NCI-H2196 (cell line): ENCODE data around the gene TSPAN9.

Experiments used
- DNase-seq: peaks from one replicate; lab custom pipeline; 2025; ENCODE audit not compliant: unreplicated experiment; lab: John Stamatoyannopoulos, UW

TSPAN9 gene

GRCh38 chr12:3220382-3221321, 143.5 kb downstream of the TSPAN9 start:
- no peak for DNase-seq

GRCh38 chr12:3222306-3222705, 145.1 kb downstream of the TSPAN9 start:
- no peak for DNase-seq

- DNase-seq: no peak
These were observed 145.8 kb downstream of the TSPAN9 start for GRCh38 chr12:3222979-3223378.

DNA sequence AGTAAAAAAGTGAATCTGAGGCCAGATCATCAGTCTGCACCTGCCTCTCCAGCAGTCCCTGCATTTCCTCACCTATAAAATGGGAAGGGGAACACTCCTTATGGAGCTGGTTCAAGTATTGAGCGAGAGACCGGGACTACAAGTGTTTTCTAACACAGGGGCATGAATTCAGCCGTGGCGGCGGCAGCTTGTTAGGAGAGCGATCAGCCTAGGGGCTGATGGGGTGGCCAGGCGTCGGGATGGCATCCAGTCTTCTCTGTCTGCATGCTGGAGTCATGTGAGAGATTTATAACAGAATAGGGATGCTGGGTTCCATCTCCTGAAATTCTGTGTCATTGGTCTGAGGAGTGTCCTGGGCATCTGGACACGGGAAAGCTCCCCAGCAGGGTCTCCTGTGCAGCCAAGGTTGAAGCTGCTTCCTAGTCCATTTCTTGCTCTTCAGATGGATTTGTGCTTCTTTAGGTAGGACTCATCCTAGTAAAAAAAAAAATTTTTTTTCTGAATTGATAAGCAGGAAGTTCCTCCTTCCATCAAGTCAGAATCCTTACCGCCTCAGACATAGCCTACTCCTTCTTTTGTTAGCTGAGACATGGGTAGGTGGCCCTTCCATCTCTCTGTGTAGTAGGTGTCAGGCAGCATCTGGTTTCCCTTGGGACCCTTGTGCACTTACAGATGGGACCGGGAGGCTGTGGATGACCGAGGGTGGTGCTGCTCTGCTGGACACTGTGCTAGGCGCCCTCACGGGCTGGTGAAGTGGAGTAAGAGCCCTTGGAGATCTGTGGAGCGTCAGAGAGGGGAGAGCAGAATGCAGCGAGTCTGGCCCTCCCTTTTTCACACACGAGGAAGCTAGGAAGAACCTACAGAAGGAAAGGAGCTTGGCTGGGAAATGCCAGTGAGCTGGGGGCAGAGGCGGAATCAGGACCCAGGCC, 146.7 kb downstream of the TSPAN9 start:
- no peak for DNase-seq

DNA sequence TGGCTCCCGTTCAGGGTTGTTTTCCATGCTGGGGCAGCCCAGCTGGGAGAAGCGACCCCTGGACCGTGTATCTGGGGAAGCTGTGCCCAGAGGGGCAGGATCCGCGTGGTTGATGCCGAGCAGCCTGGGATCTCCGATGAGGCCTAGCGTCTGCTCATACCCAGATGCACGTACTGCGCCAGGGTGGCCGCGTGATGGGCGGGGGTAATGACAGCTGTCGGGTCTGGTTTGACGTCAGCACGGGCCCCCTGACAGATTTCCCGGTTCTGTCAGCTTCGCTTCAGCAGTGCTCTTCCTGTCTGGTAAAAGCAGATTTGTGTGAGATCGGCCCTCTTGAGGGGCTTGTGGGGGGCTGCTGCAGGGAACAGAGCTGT, 147.3 kb downstream of the TSPAN9 start:
- no peak for DNase-seq

DNA sequence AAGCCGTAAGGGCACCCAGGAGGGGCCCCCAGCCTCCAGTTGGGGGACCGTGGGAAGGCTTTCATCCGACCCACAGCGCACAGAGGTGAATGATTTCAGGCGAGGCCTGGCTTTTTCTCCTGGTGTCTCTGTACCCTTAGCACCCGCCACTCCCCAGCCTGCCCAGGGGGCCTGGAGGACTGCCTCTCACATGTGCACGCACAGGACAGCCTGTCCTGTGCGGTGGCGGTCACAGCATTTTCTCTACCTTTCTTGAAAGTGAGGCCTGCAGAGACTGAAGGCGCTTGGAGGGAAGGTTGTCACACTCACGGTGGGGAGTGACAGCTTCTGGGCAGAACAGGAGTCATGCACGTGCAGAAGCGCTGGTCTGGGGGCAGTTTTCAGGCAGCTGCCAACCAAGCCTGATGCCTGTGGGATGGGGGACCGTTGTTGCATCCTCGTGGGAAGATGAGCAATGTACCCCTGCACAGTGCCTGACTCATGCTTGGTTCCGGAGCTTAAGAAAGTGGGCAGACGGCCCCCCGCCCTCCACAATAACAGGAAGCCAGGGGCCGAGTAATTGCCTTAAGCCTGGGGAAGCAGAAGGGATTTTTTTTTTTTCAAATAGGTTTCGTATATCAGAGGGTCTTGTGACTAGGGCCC, 148.1 kb downstream of the TSPAN9 start:
- no peak for DNase-seq

DNA sequence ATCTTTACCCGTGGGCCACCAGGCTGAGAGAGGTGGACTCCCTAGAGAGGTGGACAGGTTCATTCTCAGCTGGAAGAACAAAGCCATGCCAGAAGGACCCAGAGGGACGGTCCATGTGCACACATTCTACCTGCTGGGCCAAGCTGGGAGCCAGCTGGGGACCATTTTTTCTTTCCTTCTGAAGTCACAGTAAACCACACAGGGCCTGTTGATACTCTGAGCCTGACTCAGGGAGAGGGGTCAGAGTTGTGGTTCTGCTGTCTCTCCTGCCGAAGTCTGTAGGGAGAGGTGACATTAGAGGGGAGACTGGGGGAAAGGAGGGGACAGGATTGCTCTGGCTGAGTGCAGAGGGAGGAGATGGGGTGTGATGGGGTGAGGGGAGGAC, 148.6 kb downstream of the TSPAN9 start:
- DNase-seq: no peak

DNA sequence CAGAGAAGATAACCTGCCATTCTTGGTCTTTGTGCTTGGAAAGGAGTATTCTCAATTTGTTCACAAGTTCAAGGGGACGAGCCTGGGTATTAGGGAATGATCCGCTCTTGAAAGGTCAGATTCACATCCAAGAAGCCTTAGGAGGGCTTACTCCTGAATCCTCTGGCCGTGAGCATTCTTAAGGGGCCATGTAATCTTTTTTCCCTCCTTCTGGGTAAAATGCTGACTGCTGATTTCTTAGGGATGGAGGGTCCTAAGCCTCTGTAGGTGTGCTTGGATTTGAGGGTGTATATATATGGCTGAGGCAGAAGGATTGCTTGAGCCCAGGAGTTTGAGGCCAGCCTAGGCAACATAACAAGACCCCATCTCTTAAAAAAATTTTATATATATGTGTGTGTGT, 149.1 kb downstream of the TSPAN9 start:
- no peak for DNase-seq

GRCh38 chr12:3227076-3227975, 150.1 kb downstream of the TSPAN9 start:
- no peak for DNase-seq

- no peak for DNase-seq
These were observed 151.4 kb downstream of the TSPAN9 start for GRCh38 chr12:3228552-3228951.

DNA sequence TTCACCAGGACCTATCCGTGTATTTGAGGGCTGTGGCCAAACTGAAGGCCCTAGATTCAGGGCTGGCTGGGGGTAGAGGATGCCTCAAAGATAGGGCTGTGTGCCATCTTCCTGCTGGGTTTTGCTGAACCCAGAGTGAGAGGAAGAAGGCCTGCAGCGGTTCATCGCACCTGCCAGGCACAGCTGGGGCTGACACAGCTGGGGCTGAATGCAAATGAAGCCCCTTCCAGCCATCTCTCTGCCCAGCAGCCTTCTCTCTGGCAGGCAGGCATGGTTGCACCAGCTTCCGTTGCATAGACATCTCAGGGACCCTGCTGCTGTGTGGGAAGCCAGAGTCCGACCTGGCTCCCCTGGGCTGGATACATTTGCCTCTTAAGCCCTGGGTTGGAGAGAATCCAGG, 152.4 kb downstream of the TSPAN9 start:
- no peak for DNase-seq

DNA sequence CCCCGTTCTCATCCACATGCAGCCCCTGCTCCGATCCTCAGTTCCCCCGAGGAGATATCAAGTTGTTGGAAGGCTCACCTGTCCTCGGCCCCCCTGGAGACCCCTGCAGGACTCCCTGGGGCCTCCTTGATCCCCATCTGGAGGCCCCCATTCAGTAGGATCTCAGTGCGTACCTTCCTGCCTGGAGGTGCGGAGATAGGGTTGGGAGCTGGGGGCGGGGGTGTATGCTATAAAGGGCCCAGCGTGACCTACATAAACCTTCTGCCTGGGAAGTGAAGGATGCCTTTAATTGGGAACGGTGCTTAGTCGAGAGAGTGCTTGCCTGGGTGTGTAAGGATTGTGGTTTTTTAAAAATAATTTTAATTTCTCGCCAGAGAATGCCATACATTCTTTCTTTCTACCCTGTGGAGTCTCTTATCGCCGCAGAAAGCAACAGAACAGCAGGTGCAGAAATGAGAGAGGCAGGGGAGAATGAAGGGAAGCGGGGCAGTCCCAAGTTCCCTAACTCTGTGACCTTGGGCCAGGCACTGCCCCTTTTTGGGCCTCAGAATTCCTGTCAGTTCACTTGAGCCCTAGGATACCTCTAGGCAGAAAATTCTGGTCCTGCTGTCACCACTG, 153.7 kb downstream of the TSPAN9 start:
- no peak for DNase-seq

- no peak for DNase-seq
These were observed 154.3 kb downstream of the TSPAN9 start for GRCh38 chr12:3231399-3231876.

- DNase-seq: no peak
These were observed 156.6 kb downstream of the TSPAN9 start for GRCh38 chr12:3233797-3234196.

- DNase-seq: no peak
These were observed 159.4 kb downstream of the TSPAN9 start for GRCh38 chr12:3236345-3237187.

GRCh38 chr12:3238196-3238595, 161.0 kb downstream of the TSPAN9 start:
- DNase-seq: no peak

DNA sequence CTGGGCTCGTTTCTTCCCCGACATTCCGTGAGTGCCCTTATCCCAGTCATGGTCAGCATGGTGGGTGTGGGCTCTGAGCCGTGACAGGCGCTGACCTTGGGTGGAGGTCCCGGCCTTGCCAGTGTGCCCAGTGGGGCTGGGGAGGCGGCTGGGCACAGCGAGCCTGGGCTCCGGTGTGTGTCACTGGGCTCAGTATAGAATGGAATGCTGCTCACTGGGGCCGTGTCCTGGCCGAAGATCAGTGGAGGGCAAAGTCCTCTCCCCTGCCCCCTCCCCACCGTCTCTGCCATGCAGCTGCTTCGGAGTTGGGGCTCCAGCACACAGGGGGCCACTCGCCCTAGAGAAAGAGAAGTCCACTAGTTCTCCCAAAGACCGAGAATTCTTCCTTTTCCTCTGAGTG, 164.4 kb downstream of the TSPAN9 start:
- DNase-seq: no peak

GRCh38 chr12:3242199-3242863, 165.2 kb downstream of the TSPAN9 start:
- no peak for DNase-seq
